ENCODE data around the gene MYO3A.

MYO3A gene, protein sequence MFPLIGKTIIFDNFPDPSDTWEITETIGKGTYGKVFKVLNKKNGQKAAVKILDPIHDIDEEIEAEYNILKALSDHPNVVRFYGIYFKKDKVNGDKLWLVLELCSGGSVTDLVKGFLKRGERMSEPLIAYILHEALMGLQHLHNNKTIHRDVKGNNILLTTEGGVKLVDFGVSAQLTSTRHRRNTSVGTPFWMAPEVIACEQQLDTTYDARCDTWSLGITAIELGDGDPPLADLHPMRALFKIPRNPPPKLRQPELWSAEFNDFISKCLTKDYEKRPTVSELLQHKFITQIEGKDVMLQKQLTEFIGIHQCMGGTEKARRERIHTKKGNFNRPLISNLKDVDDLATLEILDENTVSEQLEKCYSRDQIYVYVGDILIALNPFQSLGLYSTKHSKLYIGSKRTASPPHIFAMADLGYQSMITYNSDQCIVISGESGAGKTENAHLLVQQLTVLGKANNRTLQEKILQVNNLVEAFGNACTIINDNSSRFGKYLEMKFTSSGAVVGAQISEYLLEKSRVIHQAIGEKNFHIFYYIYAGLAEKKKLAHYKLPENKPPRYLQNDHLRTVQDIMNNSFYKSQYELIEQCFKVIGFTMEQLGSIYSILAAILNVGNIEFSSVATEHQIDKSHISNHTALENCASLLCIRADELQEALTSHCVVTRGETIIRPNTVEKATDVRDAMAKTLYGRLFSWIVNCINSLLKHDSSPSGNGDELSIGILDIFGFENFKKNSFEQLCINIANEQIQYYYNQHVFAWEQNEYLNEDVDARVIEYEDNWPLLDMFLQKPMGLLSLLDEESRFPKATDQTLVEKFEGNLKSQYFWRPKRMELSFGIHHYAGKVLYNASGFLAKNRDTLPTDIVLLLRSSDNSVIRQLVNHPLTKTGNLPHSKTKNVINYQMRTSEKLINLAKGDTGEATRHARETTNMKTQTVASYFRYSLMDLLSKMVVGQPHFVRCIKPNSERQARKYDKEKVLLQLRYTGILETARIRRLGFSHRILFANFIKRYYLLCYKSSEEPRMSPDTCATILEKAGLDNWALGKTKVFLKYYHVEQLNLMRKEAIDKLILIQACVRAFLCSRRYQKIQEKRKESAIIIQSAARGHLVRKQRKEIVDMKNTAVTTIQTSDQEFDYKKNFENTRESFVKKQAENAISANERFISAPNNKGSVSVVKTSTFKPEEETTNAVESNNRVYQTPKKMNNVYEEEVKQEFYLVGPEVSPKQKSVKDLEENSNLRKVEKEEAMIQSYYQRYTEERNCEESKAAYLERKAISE (N-terminal part only)

DNA sequence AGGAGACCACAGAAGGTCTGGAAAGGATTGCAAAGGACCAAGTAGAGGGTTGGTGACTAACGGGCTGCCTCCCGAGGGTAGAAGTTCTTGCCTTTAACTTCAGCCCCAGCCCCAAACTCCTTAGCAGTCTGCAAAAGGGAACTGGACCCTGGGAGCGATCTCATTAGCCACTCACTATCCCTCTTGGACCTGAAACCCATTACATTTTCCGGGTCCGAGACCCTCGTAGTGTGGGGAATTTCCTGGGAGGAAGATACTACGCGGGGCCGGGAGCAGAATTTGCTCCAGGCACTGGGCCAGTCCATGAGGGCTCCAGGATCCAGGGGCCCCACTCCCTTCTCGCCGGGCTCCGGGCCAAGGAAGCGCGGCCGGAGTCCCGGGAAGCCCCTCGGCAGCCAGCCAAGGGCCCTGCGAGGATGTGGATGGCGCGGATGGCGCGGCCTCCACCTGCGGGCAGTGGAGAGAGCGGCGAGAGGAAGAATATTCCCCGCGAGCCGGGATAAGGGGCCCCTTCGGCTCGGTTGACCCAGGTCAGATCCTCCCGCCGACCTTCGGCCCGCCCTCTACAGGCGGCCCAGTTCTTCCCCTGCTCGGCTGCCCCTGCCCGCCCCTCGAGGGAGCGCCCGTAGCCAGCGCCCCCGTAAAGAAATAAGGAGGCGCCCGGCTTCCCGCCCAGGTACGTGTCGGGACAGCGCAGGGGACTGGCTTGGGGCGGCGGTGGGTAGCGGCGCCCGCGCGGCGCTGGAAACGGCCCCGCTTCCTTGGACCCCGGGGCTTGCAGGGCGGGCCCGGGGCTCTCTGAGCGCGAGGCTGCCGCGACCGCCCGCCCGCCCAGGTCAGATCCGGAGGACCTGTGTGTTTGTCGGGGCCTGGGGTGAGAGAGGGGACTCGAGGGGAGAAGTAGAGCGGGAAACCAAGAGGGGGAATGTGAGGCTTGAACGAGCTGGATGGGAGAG, at the start of gene MYO3A:
Gene MYO3A (plus strand): TSS at position 577 of the 956 bp plus-strand sequence. CDS start 17,882 bp downstream, outside the sequence.
- DNase-seq, result no peak

DNA sequence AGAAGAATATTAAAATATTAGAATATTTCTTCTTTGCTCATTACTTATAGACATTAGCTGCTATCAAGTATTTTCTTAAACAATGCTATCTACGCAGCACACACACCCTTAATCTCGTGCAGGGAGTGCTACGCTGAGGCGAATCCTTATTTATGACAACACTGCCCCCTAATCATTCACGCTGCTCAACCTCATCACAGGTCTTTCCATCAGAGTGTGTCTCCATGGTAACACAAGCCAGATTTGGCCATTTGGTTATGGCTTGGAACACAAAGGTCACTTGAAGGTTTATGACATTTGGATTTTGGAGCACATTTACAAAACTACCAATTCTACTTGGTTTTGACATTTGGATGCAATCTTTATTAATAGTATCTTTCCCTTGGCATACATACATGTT, 45.4 kb upstream of the MYO3A start:
- DNase-seq, result no peak

DNA sequence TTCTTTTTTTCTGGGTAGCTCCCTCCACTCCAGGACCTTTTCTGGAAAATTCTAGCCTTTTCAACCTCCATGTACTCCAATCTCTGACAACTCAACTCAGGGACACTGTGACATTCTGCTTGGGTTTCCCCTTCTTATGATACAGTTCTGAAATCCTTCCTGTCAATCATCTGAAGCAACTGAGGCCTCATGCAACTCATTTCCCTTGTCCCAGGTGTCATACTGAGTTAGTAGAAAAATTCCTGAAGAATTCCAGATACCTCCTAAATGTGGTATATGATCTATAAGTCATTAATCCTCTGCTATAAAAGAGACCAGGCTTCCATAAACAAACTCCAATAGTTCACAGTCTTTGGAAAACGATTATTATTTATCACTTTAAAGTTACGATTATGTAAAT, 43.0 kb upstream of the MYO3A start:
- no peak for DNase-seq

DNA sequence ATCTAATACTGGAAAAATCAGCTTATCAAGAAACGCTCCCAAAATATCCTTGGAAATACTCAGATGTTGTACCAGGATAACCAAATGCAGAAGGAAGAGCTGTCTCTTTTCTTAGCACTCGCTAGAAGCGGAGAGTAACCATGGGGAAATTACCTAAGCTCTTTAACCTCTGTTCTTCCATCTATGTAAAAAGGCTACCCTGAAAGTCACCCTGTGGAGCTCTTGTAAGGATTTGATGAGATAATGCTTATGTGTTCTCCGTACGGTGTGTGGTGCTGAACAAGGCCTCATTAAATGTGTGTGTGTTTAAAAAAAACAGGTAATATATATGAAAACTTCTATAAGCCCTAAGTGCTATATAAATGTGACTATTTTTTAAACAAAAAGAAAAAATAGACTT, 38.2 kb upstream of the MYO3A start:
- no peak for DNase-seq

DNA sequence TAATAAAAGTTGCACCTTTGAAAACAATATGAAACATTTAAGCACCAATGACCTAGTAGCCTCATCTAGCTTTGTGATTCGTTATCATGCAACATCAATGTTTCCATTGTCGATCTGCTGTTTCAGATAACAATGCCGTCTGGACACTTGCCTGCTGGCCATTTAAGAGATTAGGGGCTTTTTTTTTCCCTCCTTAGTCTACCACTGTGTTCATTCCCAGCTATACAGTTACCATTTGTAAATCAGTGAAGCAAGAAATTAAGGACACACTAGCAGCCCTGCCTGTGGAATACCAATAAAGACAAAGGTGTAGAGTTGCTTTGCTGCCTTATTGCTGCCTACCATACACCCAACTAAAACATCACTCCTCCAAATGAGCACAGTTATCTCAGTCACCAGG, 37.6 kb upstream of the MYO3A start:
- no peak for DNase-seq

DNA sequence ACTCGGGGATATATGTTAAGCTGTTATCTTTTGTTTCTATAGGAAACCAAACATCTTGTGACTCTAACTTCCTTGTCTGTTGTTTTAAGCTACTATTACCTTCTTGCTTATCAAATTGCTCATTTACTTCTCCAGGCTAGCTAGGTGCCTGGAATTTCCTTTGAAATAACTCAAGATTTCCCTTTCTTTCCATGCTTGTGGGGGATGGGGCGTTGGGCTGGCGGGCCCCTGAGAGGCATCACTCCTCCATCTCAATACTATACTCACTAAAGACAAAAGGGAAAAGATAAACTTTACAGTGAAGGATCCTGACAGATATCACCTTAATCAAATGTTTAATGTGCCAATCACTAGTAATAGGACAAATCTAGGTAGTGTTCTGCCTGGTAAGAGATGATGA, 34.7 kb upstream of the MYO3A start:
- no peak for DNase-seq

DNA sequence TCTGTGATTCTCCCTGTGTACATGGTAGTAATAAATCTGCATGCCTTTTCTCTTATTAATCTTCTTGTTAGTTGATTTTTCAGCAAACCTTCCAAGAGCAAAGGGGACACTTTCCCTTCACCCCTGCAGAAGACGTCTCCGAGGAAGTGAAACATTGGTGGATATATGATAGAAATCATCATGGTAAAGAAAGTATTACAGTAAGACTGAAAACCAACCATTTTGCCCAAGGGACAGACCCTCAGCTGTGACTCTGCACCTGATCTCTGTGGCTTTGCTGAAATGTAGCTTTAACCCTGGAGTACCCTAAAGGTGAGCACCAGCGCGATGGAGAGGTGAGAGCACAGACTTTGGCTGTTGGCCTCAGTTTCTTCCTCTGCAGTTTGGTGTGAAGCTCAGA, 32.8 kb upstream of the MYO3A start:
- DNase-seq, result no peak

DNA sequence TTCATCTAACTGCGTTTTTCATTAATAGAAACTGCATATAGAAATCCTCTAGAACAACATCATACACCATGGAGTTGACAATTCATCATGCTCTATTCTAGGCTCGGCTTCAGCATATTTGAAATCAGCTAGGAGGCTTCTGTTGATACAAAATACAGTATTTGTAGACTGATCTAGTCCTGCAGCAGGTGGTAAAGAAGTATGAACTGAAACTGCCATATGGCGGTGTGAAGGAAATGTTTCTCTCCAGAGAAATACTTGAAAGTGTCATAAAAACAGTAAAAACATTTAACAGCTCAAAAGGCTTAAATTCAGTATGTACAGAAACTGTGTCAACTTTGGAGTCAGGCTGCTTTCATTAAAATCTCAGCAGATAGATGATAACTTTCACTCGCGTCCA, 32.0 kb upstream of the MYO3A start:
- DNase-seq, result no peak

DNA sequence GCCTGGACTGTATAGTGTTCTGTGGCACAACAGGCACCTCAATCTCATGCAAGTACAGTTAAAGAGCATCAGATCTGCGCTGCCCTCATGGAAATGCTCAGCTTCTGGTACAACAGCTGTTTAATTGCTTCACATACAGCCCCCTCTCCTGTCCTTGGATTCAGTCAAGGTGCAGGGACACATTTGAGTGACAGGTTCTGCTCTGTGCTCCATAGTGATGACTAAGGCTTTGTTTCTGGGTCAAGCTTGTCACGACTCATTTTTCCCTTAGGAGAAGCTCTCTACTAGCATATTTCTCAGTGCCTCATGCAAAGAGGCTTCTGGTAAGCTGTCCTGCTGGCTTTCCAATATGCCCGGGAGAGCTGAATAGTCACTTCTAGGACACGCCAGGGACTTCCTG, 26.8 kb upstream of the MYO3A start:
- DNase-seq, result no peak

DNA sequence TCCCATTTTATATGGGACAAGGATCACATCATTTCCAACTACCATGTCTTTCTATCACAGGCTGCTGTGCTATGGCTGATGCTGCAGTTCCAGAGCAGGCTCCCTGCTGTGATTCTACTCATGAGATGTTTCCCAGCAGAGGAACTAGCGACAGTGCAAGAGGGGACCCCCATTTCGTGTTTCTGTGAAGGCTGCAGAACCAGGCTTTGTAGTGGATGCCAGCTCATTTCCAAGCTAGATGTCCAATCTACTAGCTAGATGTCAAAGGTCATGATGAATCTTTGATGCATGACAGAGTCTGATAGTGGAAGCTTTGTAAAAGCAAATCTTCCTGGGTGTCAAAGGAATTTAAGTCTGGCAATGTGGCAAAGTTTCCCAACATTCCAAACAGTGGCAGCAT, 21.2 kb upstream of the MYO3A start:
- no peak for DNase-seq

DNA sequence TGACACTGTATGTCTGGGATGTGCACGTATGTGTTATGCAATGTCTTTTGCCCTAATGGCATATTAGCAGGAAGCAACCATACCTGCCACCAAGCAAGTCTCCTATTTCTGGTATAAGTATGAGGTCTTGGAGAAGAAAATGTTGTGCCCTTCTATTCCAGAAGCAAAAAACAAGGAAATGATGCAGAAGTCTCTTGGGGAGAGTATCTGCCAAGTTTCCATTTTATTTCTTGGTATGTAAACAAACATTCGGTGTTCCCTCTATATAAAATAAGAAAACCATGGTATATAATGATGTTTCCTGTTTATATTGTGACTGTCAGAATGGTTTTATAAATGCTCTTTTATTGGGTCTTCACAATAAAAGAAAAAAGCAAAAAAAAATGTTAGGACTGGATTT, 19.3 kb upstream of the MYO3A start:
- no peak for DNase-seq

DNA sequence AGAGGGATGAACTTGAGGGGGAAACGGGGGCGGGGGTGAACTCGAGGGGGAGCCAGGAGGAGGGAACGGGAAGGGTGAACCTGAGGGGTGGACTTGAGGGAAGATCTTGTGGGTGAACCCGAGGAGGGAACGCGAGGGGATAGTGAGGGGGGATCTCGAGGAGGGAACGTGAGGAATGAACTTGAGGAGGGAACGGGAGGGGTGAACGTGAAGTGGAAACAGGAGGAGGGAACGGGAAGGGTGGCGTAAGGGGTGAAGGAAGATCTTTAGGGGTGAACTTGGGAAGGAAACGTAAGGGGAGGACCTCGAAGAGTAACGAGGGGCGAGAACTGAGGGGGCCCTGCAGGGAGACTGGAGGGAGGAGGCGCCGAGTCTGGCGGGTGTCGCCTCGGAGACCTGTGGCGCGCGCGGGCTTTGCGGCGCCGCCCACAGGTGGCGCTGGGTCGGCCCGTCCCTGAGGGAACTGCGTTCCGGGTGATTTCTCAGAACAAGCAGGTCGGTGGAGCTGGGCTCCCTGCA, 651 bp downstream of the MYO3A start:
- DNase-seq, result peak in 1 of 2 donors; percentile 42

DNA sequence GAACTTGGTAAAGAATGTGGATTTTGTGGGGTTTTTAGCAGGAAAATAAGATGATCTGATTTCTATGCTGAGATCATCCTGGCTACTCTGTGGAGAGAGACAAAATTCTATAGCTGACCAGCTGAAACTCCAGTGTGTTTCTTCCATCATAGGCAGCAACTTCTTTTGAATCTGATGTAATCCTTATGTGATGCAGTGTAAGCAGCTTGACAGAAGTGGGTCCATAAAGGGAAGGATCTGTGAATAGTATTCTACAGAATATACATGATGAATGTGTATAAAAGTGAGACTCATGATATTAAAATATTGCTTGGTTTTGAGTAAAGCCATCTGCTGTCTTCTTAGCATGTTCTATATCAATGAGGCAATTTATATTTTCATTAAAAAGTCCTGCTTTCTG, 4.4 kb downstream of the MYO3A start:
- no peak for DNase-seq

DNA sequence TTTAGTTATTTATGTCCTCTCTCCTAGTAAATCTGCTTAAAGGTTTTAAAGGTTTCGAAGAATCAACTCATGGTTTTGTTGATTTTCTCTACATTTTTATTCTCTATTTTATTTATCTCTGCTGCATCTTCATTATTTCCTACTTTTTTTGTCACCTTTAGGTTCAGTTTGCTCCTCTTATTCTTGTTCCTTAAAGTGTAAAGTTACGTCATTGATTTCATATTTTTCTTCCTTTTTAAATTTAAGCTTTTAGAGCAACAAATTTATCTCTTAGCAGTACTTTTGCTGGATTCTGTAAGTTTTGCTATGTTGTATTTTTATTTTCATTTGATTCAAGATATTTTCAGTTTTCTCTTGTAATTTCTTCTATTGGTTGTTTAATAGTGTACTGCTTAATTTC, 10.7 kb downstream of the MYO3A start:
- no peak for DNase-seq

DNA sequence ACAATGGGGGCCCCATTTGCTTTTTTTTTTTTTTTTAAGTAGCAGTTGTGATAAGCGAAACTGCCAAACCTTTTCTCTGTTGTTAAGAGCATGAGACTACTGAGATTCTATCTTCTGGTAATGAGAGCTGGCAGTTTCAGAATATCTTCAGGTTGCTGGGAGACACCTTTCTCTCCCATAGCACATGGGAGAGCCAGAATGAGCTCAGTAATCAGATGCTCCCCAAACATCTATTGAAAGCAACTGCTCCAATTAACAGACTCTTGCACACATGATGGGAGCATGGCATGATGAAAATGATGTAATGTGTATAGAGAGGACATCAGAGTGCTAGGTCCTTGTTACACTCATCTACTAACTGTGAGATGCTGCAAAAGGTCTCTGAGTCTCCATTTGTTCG, 18.8 kb downstream of the MYO3A start:
- DNase-seq, result no peak

DNA sequence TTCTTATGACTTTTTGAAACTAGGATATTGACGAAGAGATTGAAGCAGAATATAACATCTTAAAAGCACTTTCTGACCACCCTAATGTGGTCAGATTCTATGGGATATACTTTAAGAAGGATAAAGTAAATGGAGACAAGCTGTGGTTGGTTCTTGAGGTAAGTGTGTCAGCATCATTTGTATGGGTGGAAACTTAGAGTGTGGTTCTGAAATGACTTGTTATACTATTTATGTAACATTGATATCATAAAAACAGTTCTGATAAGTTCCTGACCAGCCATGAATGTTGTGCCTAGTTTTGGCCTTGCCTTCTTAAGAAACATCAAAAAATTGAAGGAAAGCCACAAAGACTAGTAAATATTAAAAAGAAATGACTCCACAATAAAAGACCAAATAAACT, 20.8 kb downstream of the MYO3A start:
- DNase-seq, result no peak

DNA sequence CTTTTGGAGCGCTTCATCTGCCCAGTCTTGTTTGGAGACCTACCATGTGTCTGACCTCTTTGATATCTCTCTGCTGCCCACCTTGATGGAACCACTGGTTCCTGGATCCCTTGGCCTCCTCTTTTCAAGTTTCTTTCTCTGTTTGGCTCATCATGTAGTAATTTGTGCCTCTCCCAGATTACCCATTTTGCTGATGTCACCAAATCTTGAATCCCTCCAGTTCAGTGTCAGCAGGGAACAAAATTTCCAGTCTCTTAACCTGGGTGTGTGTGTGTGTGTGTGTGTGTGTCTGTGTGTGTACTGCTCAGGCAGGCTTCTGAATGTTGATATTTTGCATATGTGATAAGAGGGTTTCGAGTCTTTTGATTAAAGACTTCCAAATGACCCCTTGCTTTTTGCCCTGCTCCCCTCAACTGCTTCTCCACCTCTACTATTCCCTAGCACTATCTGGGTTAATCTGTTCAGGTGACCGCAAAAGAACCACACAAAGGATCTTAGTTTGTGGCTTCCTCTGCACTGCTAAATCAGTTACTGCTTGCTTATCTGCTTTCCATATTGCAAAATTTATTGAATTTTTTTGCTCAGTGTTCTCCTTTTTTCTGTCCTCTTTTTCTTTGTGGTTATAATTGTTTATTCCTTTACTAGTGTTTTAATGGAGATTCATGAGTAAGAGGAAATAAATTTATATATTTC, 25.7 kb downstream of the MYO3A start:
- DNase-seq, result no peak

DNA sequence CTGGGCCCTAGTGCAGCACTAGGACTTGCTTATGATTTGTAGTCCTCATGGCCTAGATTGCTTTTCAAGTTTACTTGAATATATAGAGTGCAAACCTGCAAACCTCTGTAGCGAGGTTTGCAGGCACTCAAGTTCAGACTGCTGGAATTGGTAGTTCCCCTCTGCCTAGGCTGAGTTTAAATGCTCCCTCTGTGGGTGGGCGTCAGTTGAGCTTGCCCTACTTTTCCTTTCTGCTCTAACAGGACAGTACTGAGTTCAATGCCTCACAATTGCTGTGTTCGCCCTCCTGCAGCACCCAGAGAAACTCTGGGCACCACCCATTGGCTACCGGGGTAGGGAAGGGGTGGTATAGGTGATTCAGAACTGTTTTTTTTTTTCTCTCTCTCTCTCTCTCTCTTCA, 31.6 kb downstream of the MYO3A start:
- no peak for DNase-seq

DNA sequence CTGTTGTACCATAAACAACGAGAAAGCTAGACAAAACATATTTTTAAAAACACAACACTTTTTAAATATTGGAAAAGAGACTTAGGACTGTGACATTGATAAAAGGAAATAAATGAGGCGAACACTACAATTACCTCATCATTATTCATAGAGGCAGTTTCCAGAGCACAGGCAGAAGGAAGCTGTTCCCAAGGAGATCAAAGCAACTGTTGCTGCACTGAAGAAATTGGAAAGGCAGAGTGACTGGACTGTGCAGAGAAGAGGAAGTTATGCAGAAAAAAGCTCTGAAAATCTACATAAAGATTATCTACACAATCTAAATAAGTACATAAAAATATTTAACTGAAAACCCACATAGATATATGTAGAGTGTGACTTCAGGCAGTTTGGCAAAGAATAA, 32.8 kb downstream of the MYO3A start:
- no peak for DNase-seq

DNA sequence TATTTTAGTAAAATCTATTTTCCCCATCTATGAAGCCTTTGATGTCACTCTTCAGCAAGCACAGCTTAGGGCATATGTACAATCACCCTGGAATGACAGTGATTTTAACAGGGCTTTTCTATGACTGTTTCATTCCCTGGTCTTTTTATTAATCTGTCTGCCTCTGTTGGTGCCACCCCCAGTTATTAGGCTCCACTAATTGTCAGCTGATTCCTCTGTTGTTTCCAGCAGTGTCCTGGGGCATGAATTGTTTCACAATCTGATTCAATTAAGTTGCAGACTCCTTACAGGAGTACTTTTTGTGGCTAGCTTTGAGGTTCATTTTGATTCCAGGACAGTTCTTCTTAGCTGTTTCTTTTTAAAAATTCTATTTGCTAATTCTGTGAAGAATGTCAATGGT, 38.6 kb downstream of the MYO3A start:
- no peak for DNase-seq

DNA sequence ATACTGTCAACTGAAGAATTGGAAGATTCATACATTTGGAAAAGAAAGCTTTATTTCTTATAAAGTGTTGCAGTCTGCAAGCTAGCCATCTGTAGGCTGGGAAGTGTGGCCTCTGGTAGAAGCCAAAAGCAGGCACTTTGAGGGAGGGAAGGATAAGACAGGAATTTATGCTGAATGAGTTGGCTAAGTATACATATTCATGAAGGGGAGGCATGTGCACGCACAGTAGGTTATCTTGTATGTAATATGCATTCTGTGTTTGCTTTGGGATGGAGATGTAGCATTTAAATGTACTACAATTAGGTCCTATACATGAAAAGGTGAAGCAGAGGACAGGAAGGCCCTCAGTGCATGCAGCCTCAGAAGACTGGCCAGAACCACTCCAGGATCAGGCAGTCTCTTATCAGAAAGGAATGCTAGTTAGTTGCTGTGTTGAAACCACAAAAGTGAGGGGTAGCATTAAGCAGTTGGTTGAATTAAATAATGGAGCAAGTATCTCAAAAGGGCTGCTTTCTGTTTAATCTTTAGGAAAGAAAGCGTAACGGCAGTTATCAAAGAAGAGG, 40.9 kb downstream of the MYO3A start:
- no peak for DNase-seq

Data from stimulated activated CD4-positive, alpha-beta T cell treated with anti-CD3 and anti-CD28 coated beads, Interleukin-2, amount 100 ng/mL, for 24 hours (primary cell).